ENCODE measurements around the gene CACNG3.

CACNG3 gene

GRCh38 chr16:24372824-24373223 is 116.7 kb downstream of the CACNG3 start:
- no peak overlapping the region for H3K27ac ChIP-seq

GRCh38 chr16:24378999-24379398 is 122.9 kb downstream of the CACNG3 start:
- no peak for DNase-seq (ENCODE audit: low read depth, low spot score)

More at GRCh38 chr16:24372824-24373223, 116.7 kb downstream of the CACNG3 start:
- no peak for DNase-seq (ENCODE audit: low read depth, low spot score)

GRCh38 chr16:24381470-24382118 is 125.5 kb downstream of the CACNG3 start:
- DNase-seq (ENCODE audit: low read depth, low spot score), result no peak
- H3K27ac ChIP-seq, result no peak overlapping the region

More at GRCh38 chr16:24378999-24379398, 122.9 kb downstream of the CACNG3 start:
- no peak overlapping the region for H3K27ac ChIP-seq

DNA sequence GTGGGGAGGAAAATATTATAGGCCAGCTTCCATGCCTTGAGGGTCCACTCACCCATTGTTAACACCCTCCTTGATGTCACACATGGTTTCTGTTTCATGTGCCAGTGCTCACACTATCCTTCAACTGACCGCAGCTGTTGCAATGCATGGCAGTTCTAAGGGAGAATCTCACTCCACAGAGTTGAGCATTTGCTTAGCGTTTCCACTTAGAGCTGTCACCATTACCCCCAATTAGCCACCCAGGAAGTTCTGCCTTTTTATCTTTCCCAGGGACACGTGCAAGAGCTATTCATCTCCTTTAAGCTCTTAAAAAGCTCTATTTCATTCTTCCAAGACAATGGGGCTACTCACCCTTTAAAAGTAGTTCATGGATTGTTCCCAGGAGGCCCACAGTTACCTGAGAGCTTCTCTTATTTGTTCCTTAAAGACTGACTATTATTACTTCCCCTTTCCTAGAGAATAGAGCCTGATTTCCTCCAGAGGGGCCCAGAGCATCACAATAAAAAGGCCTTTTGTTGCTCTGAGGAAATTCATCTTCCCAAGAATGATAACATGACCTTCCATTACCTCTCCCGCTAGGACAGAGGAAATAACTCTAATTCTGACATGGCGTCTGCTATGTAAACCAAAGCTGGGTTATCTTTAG is 126.8 kb downstream of the CACNG3 start:
- DNase-seq (ENCODE audit: low read depth, low spot score), result no peak
- no peak overlapping the region for H3K27ac ChIP-seq

DNA sequence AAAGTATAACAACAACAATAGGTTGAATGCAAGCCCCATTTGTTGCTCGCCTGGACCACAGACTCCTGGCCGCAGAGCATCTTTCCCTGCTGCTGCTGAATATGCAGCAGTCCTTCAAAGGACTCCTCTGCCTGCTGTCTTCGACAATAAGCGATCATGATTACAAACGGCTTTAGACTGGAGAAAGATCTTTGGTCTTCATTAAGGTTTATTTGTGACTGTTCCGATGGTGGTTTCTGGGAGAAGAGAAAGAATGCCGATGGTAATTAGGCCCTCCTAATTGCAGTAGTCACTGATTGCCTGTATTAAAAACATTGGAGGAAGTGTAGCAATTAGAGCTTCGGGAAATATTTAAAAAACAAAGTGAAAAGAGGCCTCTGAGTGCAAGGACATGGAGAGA is 138.2 kb downstream of the CACNG3 start:
- no peak overlapping the region for H3K27ac ChIP-seq
- DNase-seq (ENCODE audit: low read depth, low spot score), result no peak

DNA sequence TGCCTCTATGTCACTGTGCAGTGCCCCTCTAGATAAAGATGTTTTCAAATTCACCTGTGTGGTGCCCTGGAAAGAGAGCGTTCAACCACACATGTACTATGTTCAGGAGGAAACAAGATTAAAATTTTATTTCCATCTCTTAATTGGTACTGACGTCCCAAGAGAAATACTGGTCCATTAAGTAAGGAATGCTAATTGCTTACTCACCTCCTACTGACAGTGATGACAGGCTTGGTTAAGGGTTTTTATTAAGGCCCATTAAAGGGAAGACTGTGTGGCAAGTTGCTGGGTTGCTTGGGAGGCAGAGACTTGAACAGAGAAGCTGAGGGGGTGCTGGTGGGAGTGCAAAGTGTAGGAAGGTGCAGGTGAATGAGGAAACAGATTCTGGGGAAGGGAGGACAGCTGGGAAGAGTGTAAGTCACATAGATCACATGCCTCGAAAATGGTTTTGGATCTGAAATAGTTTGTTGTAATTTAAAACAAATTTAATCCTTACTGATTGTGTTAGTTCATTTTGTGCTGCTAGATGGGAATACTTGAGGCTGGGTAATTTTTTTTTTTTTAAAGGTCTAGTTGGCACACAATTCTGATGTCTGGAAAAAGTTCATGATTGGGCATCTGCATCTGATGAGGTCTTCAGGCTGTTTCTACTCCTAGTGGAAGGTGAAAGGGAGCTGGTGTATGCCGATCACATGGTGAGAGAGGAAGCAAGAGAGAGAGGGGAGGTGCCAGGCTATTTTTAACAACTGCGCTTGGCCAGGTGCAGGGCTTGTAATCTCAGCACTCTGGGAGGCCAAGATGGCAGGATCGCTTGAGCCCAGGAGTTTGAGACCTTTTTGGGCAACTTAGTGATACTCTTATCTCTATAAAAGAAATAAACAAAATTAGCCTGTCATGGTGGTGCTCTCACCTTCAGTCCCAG is 140.5 kb downstream of the CACNG3 start:
- no peak for DNase-seq (ENCODE audit: low read depth, low spot score)
- H3K27ac ChIP-seq, result no peak overlapping the region

DNA sequence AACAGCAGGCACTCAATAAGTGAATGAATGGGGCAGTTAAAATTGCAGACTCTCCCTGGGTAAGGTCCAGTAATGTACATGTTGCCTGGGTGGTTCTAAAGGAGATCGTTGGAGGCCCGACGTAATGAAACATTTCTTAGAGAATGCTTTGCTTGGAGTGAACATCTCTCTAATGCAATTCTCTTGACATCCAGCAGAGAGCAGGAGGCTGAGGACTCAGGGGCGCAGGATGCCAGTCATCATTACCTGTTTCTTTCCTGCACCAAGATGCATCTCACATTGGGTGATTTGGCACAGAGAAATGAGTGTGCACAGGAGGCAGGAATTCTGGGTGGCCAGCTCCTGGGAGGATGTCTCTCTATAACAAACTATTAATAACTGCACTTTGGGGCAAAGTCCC is 152.9 kb downstream of the CACNG3 start:
- H3K27ac ChIP-seq, result no peak overlapping the region
- no peak for DNase-seq (ENCODE audit: low read depth, low spot score)
